IPS-20b (cell line): Measurements from ENCODE around the gene CCDC124.

Experiments
- H3K27ac ChIP-seq: one replicate; pipeline ENCODE4 v1.5.1; 2013; ENCODE audit warnings: low read length
- H3K27me3 ChIP-seq: 2 replicates; pipeline ENCODE4 v1.6.1; 2013; ENCODE audit warnings: mild to moderate bottlenecking, low read length, inconsistent platforms; ENCODE audit not compliant: insufficient read depth
- H3K36me3 ChIP-seq: 2 replicates; pipeline ENCODE4 v1.6.1; 2013; ENCODE audit warnings: low read depth, mild to moderate bottlenecking, inconsistent platforms, low read length, moderate library complexity; ENCODE audit not compliant: insufficient read depth
- H3K4me1 ChIP-seq: 2 replicates; pipeline ENCODE4 v1.6.1; 2013; ENCODE audit warnings: mild to moderate bottlenecking, control low read depth, inconsistent platforms, low read length, moderate library complexity; ENCODE audit not compliant: insufficient read depth
- H3K4me3 ChIP-seq: 2 replicates; pipeline ENCODE4 v1.5.1; 2013; ENCODE audit warnings: mild to moderate bottlenecking, low read length, inconsistent platforms
- H3K9ac ChIP-seq: 2 replicates; pipeline ENCODE4 v1.6.1; 2013; ENCODE audit warnings: low read depth, mild to moderate bottlenecking, inconsistent platforms, low read length, moderate library complexity
- H3K9me3 ChIP-seq: 2 replicates; pipeline ENCODE4 v1.6.1; 2013; ENCODE audit warnings: mild to moderate bottlenecking, low read depth, low read length, inconsistent platforms; ENCODE audit not compliant: insufficient read depth

Gene CCDC124

GRCh38 chr19:17938092-17938845 lies 5.5 kb downstream of the CCDC124 start:
- H3K36me3 ChIP-seq = peaks cover 9% of the 10 kb centered on the region
- no peak overlapping the region for H3K27ac ChIP-seq
- no peak overlapping the region for H3K9ac ChIP-seq
- H3K4me3 ChIP-seq = no peak overlapping the region
- H3K27me3 ChIP-seq = no peaks in the 10 kb centered on the region
- H3K9me3 ChIP-seq = no peaks in the 10 kb centered on the region
- H3K4me1 ChIP-seq = no peaks in the 10 kb centered on the region

DNA sequence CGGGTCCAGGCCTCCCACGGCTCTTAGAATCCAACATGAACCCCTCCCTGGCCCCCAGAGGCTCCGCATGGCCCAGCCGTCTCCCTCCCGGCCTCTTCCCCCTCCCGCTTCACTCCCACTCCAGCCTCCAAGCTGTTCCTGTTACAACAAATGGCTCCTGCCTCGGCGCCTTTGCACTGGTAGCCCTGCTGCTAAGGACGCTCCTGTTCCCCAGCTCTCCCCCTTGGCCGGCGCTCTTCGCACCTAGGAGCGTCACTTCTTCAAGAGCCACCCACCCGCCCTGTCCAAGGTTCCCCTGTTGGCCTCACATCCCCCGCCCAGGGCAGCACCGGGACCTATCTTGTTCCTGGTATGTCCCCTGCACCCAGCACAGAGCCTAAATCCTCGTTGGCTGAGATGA lies 9.4 kb downstream of the CCDC124 start:
- H3K27ac ChIP-seq = no peak overlapping the region
- no peak overlapping the region for H3K4me3 ChIP-seq
- 0 out of 2 replicates have a peak overlapping the region, but pooled peaks have one; percentile 42 for H3K9ac ChIP-seq
- peaks cover 13% of the 10 kb centered on the region for H3K36me3 ChIP-seq
- no peaks in the 10 kb centered on the region for H3K9me3 ChIP-seq
- no peaks in the 10 kb centered on the region for H3K27me3 ChIP-seq
- H3K4me1 ChIP-seq = peaks cover 3% of the 10 kb centered on the region; the same call in 1 of the 2 replicates

GRCh38 chr19:17942582-17943273 lies 9.9 kb downstream of the CCDC124 start:
- H3K4me1 ChIP-seq = peaks cover 4% of the 10 kb centered on the region; the same call in 1 of the 2 replicates
- no peak overlapping the region; the same call in 1 of the 2 replicates for H3K4me3 ChIP-seq
- peaks cover 13% of the 10 kb centered on the region for H3K36me3 ChIP-seq
- H3K27ac ChIP-seq = no peak overlapping the region
- peak overlapping the region; percentile 42; the same call in 1 of the 2 replicates for H3K9ac ChIP-seq
- H3K9me3 ChIP-seq = no peaks in the 10 kb centered on the region
- no peaks in the 10 kb centered on the region for H3K27me3 ChIP-seq

- Histone ChIP-seq H3K36me3 (peaks cover 11% of the 10 kb centered on the region), H3K27ac (no peak overlapping the region), H3K27me3 (no peaks in the 10 kb centered on the region), H3K9ac (no peak overlapping the region), H3K9me3 (no peaks in the 10 kb centered on the region), H3K4me1 (peaks cover 4% of the 10 kb centered on the region; the same call in 1 of the 2 replicates), H3K4me3 (no peak overlapping the region)
These were observed 10.7 kb downstream of the CCDC124 start for GRCh38 chr19:17943274-17944221.

DNA sequence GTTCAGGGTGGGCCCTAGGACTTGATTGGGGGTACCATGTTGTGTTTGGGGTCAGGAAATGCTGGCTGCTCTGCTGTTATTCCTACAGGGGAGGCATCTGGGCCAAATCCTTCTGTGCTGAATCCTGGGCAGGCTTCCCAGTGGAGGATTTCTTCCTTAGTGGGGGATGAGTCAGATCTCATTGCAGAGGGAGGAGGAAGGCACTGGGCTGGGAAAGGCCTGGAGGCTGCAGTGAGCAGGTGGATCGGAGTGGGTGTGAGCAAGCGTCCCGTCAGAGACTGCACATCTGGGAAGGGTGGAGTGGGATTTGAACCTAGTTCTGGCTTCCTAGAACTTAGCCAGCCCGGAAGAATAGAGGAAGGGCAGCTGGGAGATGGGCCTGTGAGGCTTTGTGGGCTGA lies 11.5 kb downstream of the CCDC124 start:
- H3K9me3 ChIP-seq = no peaks in the 10 kb centered on the region

GRCh38 chr19:17946965-17947784 lies 14.4 kb downstream of the CCDC124 start:
- Histone ChIP-seq H3K36me3 (peaks cover 4% of the 10 kb centered on the region; the same call in 1 of the 2 replicates), H3K4me3 (peak overlapping the region; percentile 74), H3K27me3 (peaks cover 36% of the 10 kb centered on the region), H3K9me3 (no peaks in the 10 kb centered on the region), H3K9ac (peak overlapping the region; percentile 84; the same call in 1 of the 2 replicates), H3K27ac (no peak overlapping the region), H3K4me1 (peaks cover 15% of the 10 kb centered on the region; the same call in 1 of the 2 replicates)

More for the DNA sequence above, 11.5 kb downstream of the CCDC124 start:
- no peak overlapping the region for H3K4me3 ChIP-seq
- peaks cover 9% of the 10 kb centered on the region; the same call in 1 of the 2 replicates for H3K36me3 ChIP-seq
- peaks cover 7% of the 10 kb centered on the region for H3K27me3 ChIP-seq
- H3K27ac ChIP-seq = no peak overlapping the region
- peaks cover 4% of the 10 kb centered on the region; the same call in 1 of the 2 replicates for H3K4me1 ChIP-seq
- no peak overlapping the region for H3K9ac ChIP-seq

DNA sequence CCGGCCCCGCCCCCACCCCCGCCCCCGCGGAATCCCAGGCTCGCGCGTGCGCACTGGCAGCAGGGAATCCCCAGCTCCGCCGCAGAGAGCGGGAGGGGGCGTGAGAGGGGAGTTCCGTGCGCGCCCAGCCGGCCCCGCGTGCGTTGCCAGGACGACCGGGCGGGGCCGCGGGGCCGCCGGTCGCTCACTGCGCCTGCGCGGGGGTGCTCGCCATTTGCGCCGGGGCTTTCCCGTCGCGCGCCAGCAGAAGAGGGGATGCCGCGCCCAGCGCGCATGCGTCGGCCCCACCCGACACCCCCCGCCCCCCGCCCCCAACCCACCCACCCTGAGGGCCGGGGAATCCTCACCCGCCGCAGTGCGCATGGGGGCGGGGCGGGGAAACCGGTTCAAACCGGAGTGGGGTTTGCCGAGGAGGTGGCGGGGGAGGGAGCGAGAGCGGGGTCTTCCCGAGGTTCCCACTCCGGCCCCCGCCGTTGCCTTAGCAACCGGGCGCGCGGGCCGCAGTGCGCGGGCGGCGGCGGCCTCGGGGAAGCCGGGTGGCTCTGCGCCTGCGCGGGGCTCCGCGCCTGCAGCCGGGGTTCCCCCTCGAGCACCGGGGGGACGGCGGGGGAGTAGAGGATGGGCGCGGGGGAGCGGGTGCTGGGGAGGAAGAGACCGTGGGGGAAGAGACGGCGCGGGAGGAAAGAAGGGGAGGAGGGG lies 15.1 kb downstream of the CCDC124 start:
- H3K9ac ChIP-seq = peak overlapping the region; percentile 66; the same call in 1 of the 2 replicates
- peaks cover 44% of the 10 kb centered on the region for H3K27me3 ChIP-seq
- H3K4me3 ChIP-seq = peak overlapping the region; percentile 70; the same call in 1 of the 2 replicates
- peaks cover 19% of the 10 kb centered on the region; the same call in 1 of the 2 replicates for H3K4me1 ChIP-seq
- H3K9me3 ChIP-seq = no peaks in the 10 kb centered on the region
- H3K36me3 ChIP-seq = peaks cover 4% of the 10 kb centered on the region; the same call in 1 of the 2 replicates
- no peak overlapping the region for H3K27ac ChIP-seq

GRCh38 chr19:17948514-17948900 lies 15.7 kb downstream of the CCDC124 start:
- Histone ChIP-seq H3K27me3 (peaks cover 49% of the 10 kb centered on the region), H3K36me3 (peaks cover 4% of the 10 kb centered on the region; the same call in 1 of the 2 replicates), H3K4me1 (peaks cover 19% of the 10 kb centered on the region; the same call in 1 of the 2 replicates), H3K9ac (peak overlapping the region; percentile 66; the same call in 1 of the 2 replicates), H3K9me3 (no peaks in the 10 kb centered on the region), H3K4me3 (peak overlapping the region; percentile 70), H3K27ac (no peak overlapping the region)

DNA sequence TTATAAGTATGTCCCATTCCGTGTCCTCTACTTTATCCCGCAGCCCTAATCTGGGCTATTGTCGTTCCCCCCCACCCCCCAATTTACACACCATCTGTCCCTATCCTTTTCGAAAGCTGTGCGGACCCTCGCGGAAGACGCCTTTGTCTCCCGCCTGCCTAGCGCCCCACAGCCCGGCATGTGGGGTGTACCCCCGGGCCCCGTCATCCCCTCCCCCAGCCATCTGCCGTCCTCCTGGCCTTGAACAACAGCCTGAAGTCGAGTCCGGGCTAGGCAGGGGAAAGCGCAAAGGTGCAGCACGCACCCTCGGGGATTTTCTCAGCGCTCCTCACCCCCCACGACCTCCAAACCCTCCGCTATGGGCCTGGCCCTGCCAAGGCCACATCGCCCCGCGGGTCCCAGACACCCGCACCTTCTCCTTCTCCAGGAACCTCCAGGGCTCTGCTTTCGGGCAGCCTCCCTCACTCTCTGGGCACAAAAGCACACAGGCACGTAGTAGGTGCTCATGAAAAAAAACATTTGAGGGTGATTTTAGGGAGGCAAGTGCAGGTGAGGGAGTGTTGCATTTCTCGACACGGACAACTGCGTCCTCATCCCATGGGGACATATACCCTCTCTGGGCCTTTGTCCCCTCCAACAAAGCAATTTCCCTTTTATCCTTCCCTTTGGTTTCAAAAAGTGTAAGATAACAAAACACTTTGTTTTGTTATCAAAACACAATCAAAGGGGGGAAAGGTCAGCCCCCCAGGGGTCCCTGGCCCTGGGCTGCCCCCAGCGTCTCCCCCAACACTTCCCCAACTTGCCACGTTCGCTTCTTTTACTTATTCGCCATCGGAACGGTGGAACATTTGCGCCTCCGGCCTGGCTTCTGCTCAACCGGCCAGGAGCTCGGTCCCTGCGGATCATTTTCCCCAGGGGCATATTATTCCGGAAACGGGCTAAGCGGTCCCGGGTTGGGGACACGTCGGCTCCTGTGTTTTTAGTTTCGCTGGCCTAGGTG lies 16.4 kb downstream of the CCDC124 start:
- no peaks in the 10 kb centered on the region for H3K9me3 ChIP-seq
- H3K4me1 ChIP-seq = peaks cover 19% of the 10 kb centered on the region; the same call in 1 of the 2 replicates
- peaks cover 2% of the 10 kb centered on the region; the same call in 1 of the 2 replicates for H3K36me3 ChIP-seq
- H3K27ac ChIP-seq = no peak overlapping the region
- peaks cover 56% of the 10 kb centered on the region for H3K27me3 ChIP-seq
- H3K4me3 ChIP-seq = peak overlapping the region; percentile 70
- peak overlapping the region; percentile 66; the same call in 1 of the 2 replicates for H3K9ac ChIP-seq
